H9 (cell line): Measurements from ENCODE around the gene NPS. TPM values are rescaled to one million over a fixed set of nuclear protein-coding genes. Genes with fewer than 3 reads are reported as not detected.

Source experiments
- DNase-seq: peaks from one replicate; pipeline ENCODE4 v3.0.0-alpha.2; 2017
- H2AFZ ChIP-seq: one replicate; pipeline ENCODE4 v1.6.1; 2013; ENCODE audit warnings: mild to moderate bottlenecking, low read length, control low read depth, moderate library complexity
- H2AK5ac ChIP-seq: 2 replicates; pipeline ENCODE4 v1.6.1; 2013; ENCODE audit warnings: low read length, control low read depth, mixed read lengths; ENCODE audit not compliant: insufficient read length
- H2BK120ac ChIP-seq: one replicate; pipeline ENCODE4 v1.6.1; 2013; ENCODE audit warnings: low read depth, mild to moderate bottlenecking, low read length, control low read depth, inconsistent platforms; ENCODE audit not compliant: poor library complexity, severe bottlenecking
- H2BK12ac ChIP-seq: 2 replicates; pipeline ENCODE4 v1.6.1; 2013; ENCODE audit warnings: low read length, control low read depth, mixed read lengths, low read depth; ENCODE audit not compliant: insufficient read length
- H2BK15ac ChIP-seq: 2 replicates; pipeline ENCODE4 v1.6.1; 2013; ENCODE audit warnings: low read depth, low read length, control low read depth
- H2BK20ac ChIP-seq: one replicate; pipeline ENCODE4 v1.6.1; 2013; ENCODE audit warnings: low read depth, mild to moderate bottlenecking, low read length, control low read depth, inconsistent platforms; ENCODE audit not compliant: poor library complexity, severe bottlenecking
- H2BK5ac ChIP-seq: 2 replicates; pipeline ENCODE4 v1.6.1; 2013; ENCODE audit warnings: low read length, control low read depth, mixed read lengths; ENCODE audit not compliant: insufficient read length
- H3K14ac ChIP-seq: 2 replicates; pipeline ENCODE4 v1.6.1; 2013; ENCODE audit warnings: low read length, control low read depth; ENCODE audit not compliant: insufficient read depth
- H3K18ac ChIP-seq: 2 replicates; pipeline ENCODE4 v1.6.1; 2013; ENCODE audit warnings: low read depth, mild to moderate bottlenecking, mixed read lengths, low read length, control low read depth; ENCODE audit not compliant: insufficient read length
- H3K23ac ChIP-seq: 2 replicates; pipeline ENCODE4 v1.6.1; 2013; ENCODE audit warnings: low read length, control low read depth, mixed read lengths, low read depth; ENCODE audit not compliant: insufficient read length
- H3K23me2 ChIP-seq: 2 replicates; pipeline ENCODE4 v1.6.1; 2013; ENCODE audit warnings: low read depth, mild to moderate bottlenecking, mixed read lengths, low read length, control low read depth; ENCODE audit not compliant: insufficient read length, poor library complexity, severe bottlenecking
- H3K27ac ChIP-seq: 2 replicates; pipeline ENCODE4 v1.5.1; 2013; ENCODE audit warnings: low read length, control low read depth, mixed read lengths, low read depth; ENCODE audit not compliant: insufficient read length
- H3K27me3 ChIP-seq: 2 replicates; pipeline ENCODE4 v1.6.1; 2013; ENCODE audit warnings: low read length, control low read depth, inconsistent platforms; ENCODE audit not compliant: insufficient read depth
- H3K4ac ChIP-seq: 2 replicates; pipeline ENCODE4 v1.6.1; 2013; ENCODE audit warnings: low read depth, mild to moderate bottlenecking, control low read depth, inconsistent platforms, low read length, moderate library complexity
- H3K4me1 ChIP-seq: 2 replicates; pipeline ENCODE4 v1.6.1; 2013; ENCODE audit warnings: low read length, control low read depth, inconsistent platforms; ENCODE audit not compliant: insufficient read depth
- H3K4me2 ChIP-seq: 2 replicates; pipeline ENCODE4 v1.6.1; 2013; ENCODE audit warnings: low read length, control low read depth, mixed read lengths; ENCODE audit not compliant: insufficient read length, insufficient read depth
- H3K56ac ChIP-seq: 2 replicates; pipeline ENCODE4 v1.6.1; 2013; ENCODE audit warnings: low read depth, mild to moderate bottlenecking, mixed read lengths, low read length, control low read depth; ENCODE audit not compliant: insufficient read length
- H3K79me1 ChIP-seq: 2 replicates; pipeline ENCODE4 v1.6.1; 2013; ENCODE audit warnings: low read depth, mild to moderate bottlenecking, moderate library complexity, low read length, control low read depth, inconsistent platforms; ENCODE audit not compliant: insufficient read depth, poor library complexity, severe bottlenecking
- H3K79me2 ChIP-seq: 2 replicates; pipeline ENCODE4 v1.6.1; 2013; ENCODE audit warnings: low read length, control low read depth, inconsistent platforms; ENCODE audit not compliant: insufficient read depth
- H3K9ac ChIP-seq: 2 replicates; pipeline ENCODE4 v1.6.1; 2013; ENCODE audit warnings: low read length, control low read depth, mixed read lengths; ENCODE audit not compliant: insufficient read length; ENCODE audit errors: extremely low read depth
- H3K9me3 ChIP-seq: one replicate; pipeline ENCODE4 v1.6.1; 2013; ENCODE audit warnings: low read depth, low read length, inconsistent platforms; ENCODE audit not compliant: control insufficient read depth
- H3T11ph ChIP-seq: one replicate; pipeline ENCODE4 v1.6.1; 2013; ENCODE audit warnings: mild to moderate bottlenecking, low read length, control low read depth, inconsistent platforms
- H4K20me1 ChIP-seq: one replicate; pipeline ENCODE4 v1.6.1; 2013; ENCODE audit not compliant: control insufficient read depth, insufficient read length, insufficient read depth
- H4K5ac ChIP-seq: 2 replicates; pipeline ENCODE4 v1.6.1; 2013; ENCODE audit warnings: low read depth, mild to moderate bottlenecking, mixed read lengths, low read length, control low read depth; ENCODE audit not compliant: insufficient read length
- H4K8ac ChIP-seq: replicated peaks from 2 replicates; pipeline ENCODE4 v1.6.1; 2013; ENCODE audit warnings: low read length, control low read depth, mixed read lengths, low read depth; ENCODE audit not compliant: insufficient read length
- H4K91ac ChIP-seq: 2 replicates; pipeline ENCODE4 v1.6.1; 2013; ENCODE audit warnings: low read depth, mild to moderate bottlenecking, moderate library complexity, mixed read lengths, low read length, control low read depth; ENCODE audit not compliant: insufficient read length
- H3K27ac Mint-ChIP-seq, 3 experiments: 2 replicates in 2 of 3; 3 replicates in 1 of 3; pipeline ENCODE4 v1.8.0; 2020 to 2021; ENCODE audit warnings: mixed read lengths in 3 of 3, mild to moderate bottlenecking in 1 of 3, moderate library complexity in 1 of 3
- H3K27me3 Mint-ChIP-seq: 2 replicates; pipeline ENCODE4 v1.8.0; 2021; ENCODE audit warnings: low read depth, mild to moderate bottlenecking, moderate library complexity, mixed read lengths
- H3K36me3 Mint-ChIP-seq, 3 experiments: 2 replicates in 2 of 3; 3 replicates in 1 of 3; pipeline ENCODE4 v1.8.0; 2020 to 2021; ENCODE audit warnings: low read depth in 3 of 3, mixed read lengths in 3 of 3; ENCODE audit not compliant: insufficient read depth in 1 of 3
- H3K4me1 Mint-ChIP-seq, 2 experiments: 2 replicates each; pipeline ENCODE4 v1.8.0; 2020; ENCODE audit warnings: mixed read lengths in 2 of 2
- H3K4me3 Mint-ChIP-seq, 2 experiments: 2 replicates in 1 of 2; 3 replicates in 1 of 2; pipeline ENCODE4 v1.8.0; 2020 to 2021; ENCODE audit warnings: mild to moderate bottlenecking in 2 of 2, mixed read lengths in 2 of 2, moderate library complexity in 1 of 2
- H3K9me3 Mint-ChIP-seq, 2 experiments: 2 replicates in 1 of 2; 3 replicates in 1 of 2; pipeline ENCODE4 v1.8.0; 2020; ENCODE audit warnings: mild to moderate bottlenecking in 2 of 2, mixed read lengths in 2 of 2, moderate library complexity in 1 of 2
- CTCF ChIP-seq: fragments of 200-600 bp; sonication (generic); conservative IDR thresholded peaks from 3 replicates; pipeline ENCODE4 v1.8.0; 2021; ENCODE audit warnings: antibody characterized with exemption, mild to moderate bottlenecking
- WGBS: extraction: QIAGEN DNeasy Blood & Tissue Kit; methylation state at CpG from one replicate; pipeline ENCODE4 v1.1.7; 2013; ENCODE audit warnings: missing lambda C conversion rate, low lambda C conversion rate, mixed read lengths; ENCODE audit not compliant: insufficient read length; ENCODE audit errors: extremely low coverage; 5-methylcytosine and 5-hydroxymethylcytosine counted together
- total RNA-seq: library from RNA; stranded (reverse); gene quantifications from 2 replicates; pipeline ENCODE4 v1.2.1, GENCODE V29; 2021

The NPS gene
- total RNA-seq, 1 experiment from 2014 or later = not detected

- Histone ChIP-seq H3K23ac (no peak overlapping the region), H3K4me1 (no peaks in the 10 kb centered on the region), H3K79me1 (no peaks in the 10 kb centered on the region), H4K5ac (no peak overlapping the region), H3K27ac (no peak overlapping the region), H3T11ph (no peak overlapping the region), H3K4me2 (no peak overlapping the region), H3K23me2 (no peaks in the 10 kb centered on the region), H4K20me1 (no peaks in the 10 kb centered on the region), H3K9me3 (no peaks in the 10 kb centered on the region), H2BK12ac (no peak overlapping the region), H2AFZ (no peak overlapping the region), H3K56ac (no peak overlapping the region), H3K79me2 (no peaks in the 10 kb centered on the region), H2BK15ac (no peak overlapping the region), H2BK5ac (no peak overlapping the region), H3K18ac (no peak overlapping the region), H3K9ac (no peak overlapping the region), H3K4ac (no peak overlapping the region), H4K8ac (no peak overlapping the region), H3K27me3 (no peaks in the 10 kb centered on the region), H2BK120ac (no peak overlapping the region), H4K91ac (no peak overlapping the region), H2AK5ac (no peak overlapping the region), H3K14ac (no peak overlapping the region), H2BK20ac (no peak overlapping the region)
- no peaks in the 10 kb centered on the region for H3K9me3 Mint-ChIP-seq
- H3K4me3 Mint-ChIP-seq = no peak overlapping the region
- H3K27ac Mint-ChIP-seq = no peak overlapping the region
- DNase-seq = no peak
- TF ChIP-seq CTCF = no peak
- no peaks in the 10 kb centered on the region for H3K36me3 Mint-ChIP-seq
- H3K27me3 Mint-ChIP-seq = no peaks in the 10 kb centered on the region; the same call in none of the 2 replicates
- WGBS = no CpG with 5 or more reads among the region's 7 CpGs
- H3K4me1 Mint-ChIP-seq = no peaks in the 10 kb centered on the region
Observed at GRCh38 chr10:127578961-127579305, 29.8 kb downstream of the NPS start.
